ENCODE data around the gene NRXN2. TPM values are rescaled to one million over a fixed set of nuclear protein-coding genes. Genes with fewer than 3 reads are reported as not detected.

Gene NRXN2
- total and polyA plus RNA-seq, 4 donors, result 0.17 to 2.8 (median 1.4) TPM

GRCh38 chr11:64766881-64767280 is 43.9 kb upstream of the NRXN2 start (continued):
- no peak for TF ChIP-seq ZBTB33 (IDR thresholded peaks at IDR 0.05)
- TF ChIP-seq JUND (IDR thresholded peaks at IDR 0.05), result no peak

- no peak for TF ChIP-seq JUND (IDR thresholded peaks at IDR 0.05)
- no peak for TF ChIP-seq MAX (IDR thresholded peaks at IDR 0.05)
- no peak for TF ChIP-seq SP1 (IDR thresholded peaks at IDR 0.05)
- TF ChIP-seq CTCF (IDR thresholded peaks at IDR 0.05; ENCODE audit: low read depth, low read length, missing input control), result no peak
- TF ChIP-seq RAD21 (IDR thresholded peaks at IDR 0.05), result no peak
- Histone ChIP-seq H3K27ac (ENCODE audit: low read depth in 1 of 2, low read length in 2 of 2) (no peak overlapping the region), H3K9me3 (ENCODE audit: control insufficient read depth in 4 of 4, low read length in 3 of 4) (no peaks in the 10 kb centered on the region), H3K4me3 (ENCODE audit: low read depth in 1 of 3, low read length in 3 of 3) (no peak overlapping the region), H3K9ac (ENCODE audit: low read depth in 1 of 2, low read length in 2 of 2) (no peak overlapping the region), H3K27me3 (ENCODE audit: control insufficient read depth in 4 of 4, insufficient read depth in 4 of 4, low read length in 3 of 4) (no peaks in the 10 kb centered on the region), H3K4me1 (ENCODE audit: control insufficient read depth in 4 of 4, insufficient read depth in 4 of 4, low read length in 3 of 4) (peaks cover 0 to 7% (median 0%) of the 10 kb centered on the region in 4 donors), H3K36me3 (ENCODE audit: control insufficient read depth in 4 of 4, insufficient read depth in 3 of 4, low read depth in 1 of 4, low read length in 3 of 4) (peaks cover 37 to 81% (median 64%) of the 10 kb centered on the region in 4 donors)
- WGBS, result 91% methylated on average over 42 of the region's 42 CpGs
- no peak for DNase-seq (ENCODE audit: low spot score)
Observed at GRCh38 chr11:64765851-64766665, 43.1 kb upstream of the NRXN2 start.

GRCh38 chr11:64765291-64765850 is 42.4 kb upstream of the NRXN2 start:
- 93% methylated on average over 30 of the region's 30 CpGs for WGBS
- Histone ChIP-seq H3K27ac (ENCODE audit: low read depth in 1 of 2, low read length in 2 of 2) (no peak overlapping the region), H3K4me3 (ENCODE audit: low read depth in 1 of 3, low read length in 3 of 3) (no peak overlapping the region), H3K9ac (ENCODE audit: low read depth in 1 of 2, low read length in 2 of 2) (no peak overlapping the region), H3K27me3 (ENCODE audit: control insufficient read depth in 4 of 4, insufficient read depth in 4 of 4, low read length in 3 of 4) (no peaks in the 10 kb centered on the region), H3K36me3 (ENCODE audit: control insufficient read depth in 4 of 4, insufficient read depth in 3 of 4, low read depth in 1 of 4, low read length in 3 of 4) (peaks cover 35 to 74% (median 57%) of the 10 kb centered on the region in 4 donors), H3K9me3 (ENCODE audit: control insufficient read depth in 4 of 4, low read length in 3 of 4) (no peaks in the 10 kb centered on the region), H3K4me1 (ENCODE audit: control insufficient read depth in 4 of 4, insufficient read depth in 4 of 4, low read length in 3 of 4) (peaks cover 0 to 7% (median 0%) of the 10 kb centered on the region in 4 donors)
- no peak for DNase-seq (ENCODE audit: low spot score)
- TF ChIP-seq ZBTB33 (IDR thresholded peaks at IDR 0.05) (no peak), NR2F2 (IDR thresholded peaks at IDR 0.05) (no peak), FOXA2 (IDR thresholded peaks at IDR 0.05) (no peak), REST (IDR thresholded peaks at IDR 0.05) (no peak), FOXA1 (IDR thresholded peaks at IDR 0.05) (no peak), TAF1 (conservative IDR thresholded peaks at IDR 0.05) (no peak), RAD21 (IDR thresholded peaks at IDR 0.05) (no peak), EGR1 (IDR thresholded peaks at IDR 0.05; ENCODE audit: low read depth in 2 of 2) (no peak), MAX (IDR thresholded peaks at IDR 0.05) (no peak), CTCF (IDR thresholded peaks at IDR 0.05; ENCODE audit: low read depth, low read length, missing input control) (no peak), JUND (IDR thresholded peaks at IDR 0.05) (no peak), HNF4G (IDR thresholded peaks at IDR 0.05) (no peak), GABPA (IDR thresholded peaks at IDR 0.05 in 1 of 2, conservative IDR thresholded peaks at IDR 0.05 in 1 of 2) (no peak)

Data from liver (tissue), 9 donors.